ENCODE data around the gene GPR6.

The GPR6 gene

DNA sequence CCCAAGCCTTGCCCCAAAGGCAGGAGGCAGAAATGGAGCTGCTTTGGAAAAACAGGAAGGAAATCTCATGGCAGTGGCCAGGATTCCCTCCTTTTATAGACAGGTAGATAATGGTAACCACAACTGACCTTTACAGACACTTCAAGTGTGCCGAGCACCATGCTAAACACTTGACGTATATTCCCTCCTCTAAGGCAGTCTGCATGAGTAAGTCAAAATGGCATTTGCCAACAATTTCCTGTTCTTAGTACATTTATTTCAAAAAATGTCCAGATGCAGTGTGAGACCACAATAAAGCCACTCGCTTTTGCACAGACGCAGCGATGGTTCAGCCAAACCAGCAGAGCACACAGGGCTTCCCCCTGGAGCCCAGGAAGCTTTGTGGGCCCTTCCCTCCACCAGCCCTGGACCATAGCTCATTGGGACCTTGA lies 16.5 kb upstream of the GPR6 start:
- no peaks in the 10 kb centered on the region for H3K27me3 ChIP-seq (ENCODE audit: insufficient read depth, poor library complexity, severe bottlenecking)
- no peak overlapping the region for H3K27ac ChIP-seq (replicated peaks)
- DNase-seq (ENCODE audit: low read depth in 1 of 2, low spot score in 1 of 2), result no peak
- TF ChIP-seq SPI1 (IDR thresholded peaks at IDR 0.05; ENCODE audit: borderline replicate concordance, low read depth) (no peak), GABPA (IDR thresholded peaks at IDR 0.05; ENCODE audit: low read depth) (no peak)
- no peak overlapping the region for H3K4me3 ChIP-seq (replicated peaks; ENCODE audit: insufficient read depth, low read length)

DNA sequence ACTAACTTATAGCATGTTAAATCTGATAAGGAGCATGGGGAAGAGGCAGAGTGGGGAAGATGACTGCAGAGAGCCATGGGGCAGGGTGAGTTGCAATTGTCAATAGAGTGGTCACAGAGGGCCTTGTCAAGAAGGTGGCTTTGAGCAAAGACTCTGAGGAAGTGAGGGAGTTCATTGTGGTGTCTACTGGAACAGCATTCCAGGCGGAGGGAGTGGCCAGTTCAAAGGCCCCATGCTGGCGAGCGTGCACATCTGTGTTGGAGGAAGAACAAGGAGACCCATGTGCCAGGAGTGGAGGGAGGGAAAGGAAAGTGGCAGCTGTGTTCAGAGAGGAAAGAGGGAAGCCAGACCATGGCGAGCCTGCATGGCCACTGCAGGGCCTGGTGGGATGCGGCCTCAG lies 15.8 kb upstream of the GPR6 start:
- Histone ChIP-seq H3K27ac (replicated peaks) (no peak overlapping the region), H3K4me3 (replicated peaks; ENCODE audit: insufficient read depth, low read length) (no peak overlapping the region), H3K27me3 (ENCODE audit: insufficient read depth, poor library complexity, severe bottlenecking) (no peaks in the 10 kb centered on the region)
- no peak for DNase-seq (ENCODE audit: low read depth in 1 of 2, low spot score in 1 of 2)
- no peak for TF ChIP-seq GABPA (IDR thresholded peaks at IDR 0.05; ENCODE audit: low read depth)
- TF ChIP-seq POLR2AphosphoS5 (IDR thresholded peaks at IDR 0.05; ENCODE audit: low read depth), result no peak
- TF ChIP-seq, protein P1, sequence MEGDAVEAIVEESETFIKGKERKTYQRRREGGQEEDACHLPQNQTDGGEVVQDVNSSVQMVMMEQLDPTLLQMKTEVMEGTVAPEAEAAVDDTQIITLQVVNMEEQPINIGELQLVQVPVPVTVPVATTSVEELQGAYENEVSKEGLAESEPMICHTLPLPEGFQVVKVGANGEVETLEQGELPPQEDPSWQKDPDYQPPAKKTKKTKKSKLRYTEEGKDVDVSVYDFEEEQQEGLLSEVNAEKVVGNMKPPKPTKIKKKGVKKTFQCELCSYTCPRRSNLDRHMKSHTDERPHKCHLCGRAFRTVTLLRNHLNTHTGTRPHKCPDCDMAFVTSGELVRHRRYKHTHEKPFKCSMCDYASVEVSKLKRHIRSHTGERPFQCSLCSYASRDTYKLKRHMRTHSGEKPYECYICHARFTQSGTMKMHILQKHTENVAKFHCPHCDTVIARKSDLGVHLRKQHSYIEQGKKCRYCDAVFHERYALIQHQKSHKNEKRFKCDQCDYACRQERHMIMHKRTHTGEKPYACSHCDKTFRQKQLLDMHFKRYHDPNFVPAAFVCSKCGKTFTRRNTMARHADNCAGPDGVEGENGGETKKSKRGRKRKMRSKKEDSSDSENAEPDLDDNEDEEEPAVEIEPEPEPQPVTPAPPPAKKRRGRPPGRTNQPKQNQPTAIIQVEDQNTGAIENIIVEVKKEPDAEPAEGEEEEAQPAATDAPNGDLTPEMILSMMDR (IDR thresholded peaks at IDR 0.05; ENCODE audit: insufficient read depth, low read length), result no peak
- no peak for TF ChIP-seq SPI1 (IDR thresholded peaks at IDR 0.05; ENCODE audit: borderline replicate concordance, low read depth)
- TF ChIP-seq, protein P2, sequence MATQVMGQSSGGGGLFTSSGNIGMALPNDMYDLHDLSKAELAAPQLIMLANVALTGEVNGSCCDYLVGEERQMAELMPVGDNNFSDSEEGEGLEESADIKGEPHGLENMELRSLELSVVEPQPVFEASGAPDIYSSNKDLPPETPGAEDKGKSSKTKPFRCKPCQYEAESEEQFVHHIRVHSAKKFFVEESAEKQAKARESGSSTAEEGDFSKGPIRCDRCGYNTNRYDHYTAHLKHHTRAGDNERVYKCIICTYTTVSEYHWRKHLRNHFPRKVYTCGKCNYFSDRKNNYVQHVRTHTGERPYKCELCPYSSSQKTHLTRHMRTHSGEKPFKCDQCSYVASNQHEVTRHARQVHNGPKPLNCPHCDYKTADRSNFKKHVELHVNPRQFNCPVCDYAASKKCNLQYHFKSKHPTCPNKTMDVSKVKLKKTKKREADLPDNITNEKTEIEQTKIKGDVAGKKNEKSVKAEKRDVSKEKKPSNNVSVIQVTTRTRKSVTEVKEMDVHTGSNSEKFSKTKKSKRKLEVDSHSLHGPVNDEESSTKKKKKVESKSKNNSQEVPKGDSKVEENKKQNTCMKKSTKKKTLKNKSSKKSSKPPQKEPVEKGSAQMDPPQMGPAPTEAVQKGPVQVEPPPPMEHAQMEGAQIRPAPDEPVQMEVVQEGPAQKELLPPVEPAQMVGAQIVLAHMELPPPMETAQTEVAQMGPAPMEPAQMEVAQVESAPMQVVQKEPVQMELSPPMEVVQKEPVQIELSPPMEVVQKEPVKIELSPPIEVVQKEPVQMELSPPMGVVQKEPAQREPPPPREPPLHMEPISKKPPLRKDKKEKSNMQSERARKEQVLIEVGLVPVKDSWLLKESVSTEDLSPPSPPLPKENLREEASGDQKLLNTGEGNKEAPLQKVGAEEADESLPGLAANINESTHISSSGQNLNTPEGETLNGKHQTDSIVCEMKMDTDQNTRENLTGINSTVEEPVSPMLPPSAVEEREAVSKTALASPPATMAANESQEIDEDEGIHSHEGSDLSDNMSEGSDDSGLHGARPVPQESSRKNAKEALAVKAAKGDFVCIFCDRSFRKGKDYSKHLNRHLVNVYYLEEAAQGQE (IDR thresholded peaks at IDR 0.05; ENCODE audit: insufficient replicate concordance, low read depth), result no peak

DNA sequence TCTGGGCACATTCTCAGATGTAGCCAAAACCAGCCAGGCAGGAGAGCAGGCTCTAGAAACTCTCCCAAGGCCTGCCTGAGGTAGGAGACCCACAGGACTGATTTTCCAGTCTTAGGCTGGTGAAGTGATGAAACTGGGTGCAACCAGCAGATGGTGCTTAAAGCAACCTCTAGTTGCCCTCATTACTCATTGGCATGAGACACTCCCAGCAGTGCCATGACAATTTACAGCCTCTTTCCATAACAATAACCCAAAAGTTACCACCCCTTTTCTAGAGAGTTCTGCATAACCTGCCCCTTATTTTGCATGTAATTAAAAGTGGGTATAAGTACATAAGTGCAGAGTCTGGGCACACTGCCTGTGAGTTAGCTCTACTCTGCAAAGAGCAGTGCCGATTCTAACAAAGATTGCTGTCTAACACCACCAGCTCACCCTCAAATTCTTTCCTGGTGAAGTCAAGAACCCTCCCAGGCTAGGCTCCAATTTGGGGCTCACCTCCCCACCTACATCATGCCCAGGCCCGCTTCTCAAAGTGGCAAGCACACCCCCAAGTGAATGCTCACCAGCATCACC lies 14.4 kb upstream of the GPR6 start:
- H3K27me3 ChIP-seq (ENCODE audit: insufficient read depth, poor library complexity, severe bottlenecking), result no peaks in the 10 kb centered on the region
- no peak overlapping the region for H3K4me3 ChIP-seq (replicated peaks; ENCODE audit: insufficient read depth, low read length)
- no peak overlapping the region for H3K27ac ChIP-seq (replicated peaks)
- TF ChIP-seq GABPA (IDR thresholded peaks at IDR 0.05; ENCODE audit: low read depth) (no peak), POLR2AphosphoS5 (IDR thresholded peaks at IDR 0.05; ENCODE audit: low read depth) (no peak), SPI1 (IDR thresholded peaks at IDR 0.05; ENCODE audit: borderline replicate concordance, low read depth) (no peak)
- TF ChIP-seq, protein P1 (IDR thresholded peaks at IDR 0.05; ENCODE audit: insufficient read depth, low read length), result no peak
- TF ChIP-seq, protein P2 (IDR thresholded peaks at IDR 0.05; ENCODE audit: insufficient replicate concordance, low read depth), result no peak
- DNase-seq (ENCODE audit: low read depth in 1 of 2, low spot score in 1 of 2), result no peak

DNA sequence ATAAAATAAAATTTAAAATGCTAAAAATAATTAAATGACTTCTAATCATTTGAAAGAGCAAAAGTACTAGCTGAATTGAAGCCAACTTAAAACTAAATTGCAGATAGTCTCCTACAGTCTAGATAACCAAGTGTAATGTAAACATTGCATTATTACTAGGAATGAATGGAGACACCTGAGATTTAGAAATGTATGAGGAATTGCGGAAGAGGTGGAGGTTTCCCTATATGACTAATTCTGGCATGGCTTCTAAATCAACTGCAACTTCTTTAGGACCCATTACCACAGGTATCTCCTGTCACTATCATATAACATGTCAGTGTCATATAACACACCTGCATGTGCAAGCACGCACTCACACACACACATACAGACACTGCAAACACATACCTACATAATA lies 13.2 kb upstream of the GPR6 start:
- H3K27ac ChIP-seq (replicated peaks), result no peak overlapping the region
- no peak for TF ChIP-seq GABPA (IDR thresholded peaks at IDR 0.05; ENCODE audit: low read depth)
- no peak for TF ChIP-seq POLR2AphosphoS5 (IDR thresholded peaks at IDR 0.05; ENCODE audit: low read depth)
- TF ChIP-seq, protein P1 (IDR thresholded peaks at IDR 0.05; ENCODE audit: insufficient read depth, low read length), result no peak
- TF ChIP-seq, protein P2 (IDR thresholded peaks at IDR 0.05; ENCODE audit: insufficient replicate concordance, low read depth), result no peak
- TF ChIP-seq SPI1 (IDR thresholded peaks at IDR 0.05; ENCODE audit: borderline replicate concordance, low read depth), result no peak
- no peak for DNase-seq (ENCODE audit: low read depth in 1 of 2, low spot score in 1 of 2)
- no peaks in the 10 kb centered on the region for H3K27me3 ChIP-seq (ENCODE audit: insufficient read depth, poor library complexity, severe bottlenecking)
- no peak overlapping the region for H3K4me3 ChIP-seq (replicated peaks; ENCODE audit: insufficient read depth, low read length)
